H1 (cell line): ENCODE results near the gene KAT8. TPM values are rescaled to one million over a fixed set of nuclear protein-coding genes. Genes with fewer than 3 reads are reported as not detected.
A peak's percentile ranks its signal among the peaks of the same experiment; 100 is the strongest.

Experiments used
- CTCF ChIA-PET: fragments of 300-600 bp; sonication (Branson Sonifier 250); formaldehyde crosslinking; loops from one replicate; lab custom pipeline; 2021; ENCODE audit not compliant: partially characterized antibody; lab: Charles Lee
- POLR2A ChIA-PET: fragments of 300-600 bp; sonication (Branson Sonifier 250); formaldehyde crosslinking; loops from one replicate; lab custom pipeline; 2021; ENCODE audit warnings: inconsistent platforms; ENCODE audit not compliant: partially characterized antibody; lab: Charles Lee
- DNase-seq, 2 experiments: peaks; one replicate each; pipeline versions ENCODE4 v3.0.0 to v3.0.0-alpha.2; 2010 to 2022; ENCODE audit warnings: low spot score in 2 of 2, low read depth in 1 of 2, mixed read lengths in 1 of 2
- FAIRE-seq: peaks from 2 replicates; lab custom pipeline; 2011; peaks lifted over from hg19 to GRCh38; lab: Jason Lieb, UNC
- H2AFZ ChIP-seq: 2 replicates; pipeline ENCODE4 v1.8.1; 2012; ENCODE audit warnings: low read length, inconsistent platforms
- H2AK5ac ChIP-seq: 2 replicates; pipeline ENCODE4 v1.6.1; 2013; ENCODE audit warnings: low read depth, low read length
- H2BK120ac ChIP-seq: replicated peaks from 2 replicates; pipeline ENCODE3; 2013; ENCODE audit warnings: low read depth, low read length, inconsistent platforms
- H2BK12ac ChIP-seq: 2 replicates; pipeline ENCODE4 v1.6.1; 2013; ENCODE audit warnings: low read depth, low read length
- H2BK15ac ChIP-seq: 2 replicates; pipeline ENCODE4 v1.6.1; 2013; ENCODE audit warnings: low read length
- H2BK20ac ChIP-seq: 2 replicates; pipeline ENCODE4 v1.6.1; 2013; ENCODE audit warnings: low read length
- H2BK5ac ChIP-seq: 2 replicates; pipeline ENCODE4 v1.6.1; 2013; ENCODE audit warnings: low read depth, low read length
- H3K14ac ChIP-seq: 2 replicates; pipeline ENCODE4 v1.6.1; 2013; ENCODE audit warnings: inconsistent platforms; ENCODE audit not compliant: insufficient read length
- H3K18ac ChIP-seq: 2 replicates; pipeline ENCODE4 v1.6.1; 2013; ENCODE audit warnings: low read length; ENCODE audit errors: extremely low read depth
- H3K23ac ChIP-seq: 2 replicates; pipeline ENCODE4 v1.6.1; 2013; ENCODE audit warnings: inconsistent platforms; ENCODE audit not compliant: insufficient read length
- H3K23me2 ChIP-seq: 2 replicates; pipeline ENCODE4 v1.6.1; 2013; ENCODE audit warnings: low read depth, low read length
- H3K27ac ChIP-seq: 2 replicates; pipeline ENCODE4 v1.6.1; 2011; ENCODE audit warnings: low read depth, low read length, inconsistent platforms
- H3K27me3 ChIP-seq, 4 experiments: replicated peaks in 1 of 4; 1 replicate in 1 of 4; 2 replicates in 3 of 4; pipeline versions ENCODE4 v1.6.1 to v1.8.1; 2011 to 2013; ENCODE audit warnings: low read length in 3 of 4, mild to moderate bottlenecking in 3 of 4, inconsistent platforms in 2 of 4, mixed read lengths in 2 of 4, moderate library complexity in 1 of 4; ENCODE audit not compliant: control insufficient read depth in 3 of 4, insufficient read depth in 3 of 4; ENCODE audit errors: extremely low read depth in 1 of 4
- H3K36me3 ChIP-seq, 4 experiments: 2 replicates each; pipeline versions ENCODE4 v1.6.1 to v1.8.1; 2011 to 2013; ENCODE audit warnings: mild to moderate bottlenecking in 4 of 4, low read length in 3 of 4, moderate library complexity in 2 of 4, control low read depth in 1 of 4, inconsistent platforms in 1 of 4; ENCODE audit not compliant: insufficient read depth in 4 of 4, control insufficient read depth in 2 of 4
- H3K4ac ChIP-seq: replicated peaks from 2 replicates; pipeline ENCODE3; 2013; ENCODE audit warnings: low read length, low read depth, mixed read lengths, inconsistent platforms; ENCODE audit not compliant: insufficient read length
- H3K4me1 ChIP-seq, 4 experiments: replicated peaks in 1 of 4; 1 replicate in 1 of 4; 2 replicates in 3 of 4; pipeline versions ENCODE4 v1.6.1 to v1.8.1; 2011 to 2013; ENCODE audit warnings: low read length in 3 of 4, inconsistent platforms in 2 of 4, mixed read lengths in 1 of 4; ENCODE audit not compliant: insufficient read depth in 4 of 4, control insufficient read depth in 3 of 4
- H3K4me2 ChIP-seq, 2 experiments: 2 replicates each; pipeline versions ENCODE4 v1.6.1 to v1.8.1; 2011 to 2013; ENCODE audit warnings: low read depth in 2 of 2, low read length in 2 of 2, control low read depth in 1 of 2, inconsistent platforms in 1 of 2, mild to moderate bottlenecking in 1 of 2; ENCODE audit not compliant: insufficient read depth in 1 of 2
- H3K4me3 ChIP-seq, 4 experiments: fragments of 200-600, 300-600 bp in 1 of 4; sonication (generic), shearing (Covaris generic), sonication (Bioruptor Twin) in 1 of 4; 2 replicates each; pipeline versions ENCODE4 v1.5.1 to v1.8.1; 2011 to 2016; ENCODE audit warnings: low read length in 4 of 4, low read depth in 3 of 4, control low read depth in 2 of 4, inconsistent platforms in 2 of 4, mild to moderate bottlenecking in 2 of 4, mixed read lengths in 1 of 4, moderate library complexity in 1 of 4; ENCODE audit not compliant: insufficient read depth in 2 of 4; ENCODE audit errors: extremely low read depth in 1 of 4
- H3K56ac ChIP-seq: replicated peaks from 2 replicates; pipeline ENCODE3; 2013; ENCODE audit warnings: low read depth, mild to moderate bottlenecking, mixed read lengths, low read length, inconsistent platforms; ENCODE audit not compliant: insufficient read length
- H3K79me1 ChIP-seq: 2 replicates; pipeline ENCODE4 v1.6.1; 2013; ENCODE audit warnings: low read depth, low read length, control low read depth
- H3K79me2 ChIP-seq, 2 experiments: 2 replicates each; pipeline versions ENCODE4 v1.6.1 to v1.8.1; 2012 to 2013; ENCODE audit warnings: low read length in 2 of 2, mild to moderate bottlenecking in 2 of 2, inconsistent platforms in 1 of 2; ENCODE audit not compliant: insufficient read depth in 2 of 2, control insufficient read depth in 1 of 2
- H3K9ac ChIP-seq, 4 experiments: replicated peaks in 1 of 4; 1 replicate in 1 of 4; 2 replicates in 3 of 4; pipeline versions ENCODE4 v1.6.1 to v1.8.1; 2011 to 2013; ENCODE audit warnings: low read depth in 3 of 4, low read length in 3 of 4, control low read depth in 2 of 4, mild to moderate bottlenecking in 2 of 4, moderate library complexity in 2 of 4, inconsistent platforms in 1 of 4; ENCODE audit errors: extremely low read depth in 1 of 4
- H3K9me3 ChIP-seq, 2 experiments: 2 replicates each; pipeline versions ENCODE4 v1.6.1 to v1.8.1; 2012 to 2013; ENCODE audit warnings: mild to moderate bottlenecking in 2 of 2, moderate library complexity in 2 of 2, control low read depth in 1 of 2, inconsistent platforms in 1 of 2, low read depth in 1 of 2, low read length in 1 of 2, mixed read lengths in 1 of 2; ENCODE audit not compliant: insufficient read depth in 2 of 2
- H4K20me1 ChIP-seq, 2 experiments: replicated peaks in 1 of 2; 2 replicates each; pipeline versions ENCODE3 to v1.8.1; 2011 to 2013; ENCODE audit warnings: inconsistent platforms in 2 of 2, low read length in 2 of 2, mild to moderate bottlenecking in 1 of 2; ENCODE audit not compliant: insufficient read depth in 2 of 2, control insufficient read depth in 1 of 2
- H4K5ac ChIP-seq: 2 replicates; pipeline ENCODE4 v1.6.1; 2013; ENCODE audit warnings: low read length, low read depth, mixed read lengths, inconsistent platforms; ENCODE audit not compliant: insufficient read length
- H4K8ac ChIP-seq: 2 replicates; pipeline ENCODE4 v1.8.0; 2013; ENCODE audit warnings: mild to moderate bottlenecking, moderate library complexity, low read length, inconsistent platforms; ENCODE audit not compliant: insufficient read depth; ENCODE audit errors: extremely low read depth
- H4K91ac ChIP-seq: replicated peaks from 2 replicates; pipeline ENCODE3; 2013; ENCODE audit warnings: low read length, mixed read lengths, inconsistent platforms; ENCODE audit not compliant: insufficient read length
- BRCA1 ChIP-seq: IDR thresholded peaks from 2 replicates; pipeline ENCODE4 v1.6.1; 2012; ENCODE audit warnings: low read depth, low read length, improper control_type of control experiment
- GABPA ChIP-seq: IDR thresholded peaks from 2 replicates; pipeline ENCODE4 v1.6.1; 2011; ENCODE audit warnings: mild to moderate bottlenecking, low read length, moderate library complexity, borderline replicate concordance; ENCODE audit not compliant: insufficient read depth
- GTF2F1 ChIP-seq: IDR thresholded peaks from 2 replicates; pipeline ENCODE4 v1.6.1; 2012; ENCODE audit warnings: low read depth, low read length, improper control_type of control experiment, borderline replicate concordance
- HDAC2 ChIP-seq, 2 experiments: fragments of 300-600 bp in 1 of 2; sonication (generic) in 1 of 2; IDR thresholded peaks; 2 replicates each; pipeline ENCODE4 v1.6.1; 2011 to 2012; ENCODE audit warnings: low read depth in 2 of 2, low read length in 2 of 2, mild to moderate bottlenecking in 2 of 2, moderate library complexity in 2 of 2, borderline replicate concordance in 1 of 2, inconsistent platforms in 1 of 2
- JUND ChIP-seq: IDR thresholded peaks from 2 replicates; pipeline ENCODE4 v1.6.1; 2011; ENCODE audit warnings: mild to moderate bottlenecking, improper control_type of control experiment, low read length
- NANOG ChIP-seq: IDR thresholded peaks from 2 replicates; pipeline ENCODE4 v1.6.1; 2011; ENCODE audit warnings: low read length, low read depth, mild to moderate bottlenecking, inconsistent platforms; ENCODE audit not compliant: insufficient read depth, poor library complexity, severe bottlenecking
- POLR2AphosphoS5 ChIP-seq: IDR thresholded peaks from 2 replicates; pipeline ENCODE4 v1.6.1; 2011; ENCODE audit warnings: low read depth, low read length
- RAD21 ChIP-seq, 2 experiments: IDR thresholded peaks in 1 of 2; conservative IDR thresholded peaks in 1 of 2; 2 replicates each; pipeline ENCODE4 v1.6.1; 2011; ENCODE audit warnings: low read depth in 2 of 2, low read length in 2 of 2, improper control_type of control experiment in 1 of 2, inconsistent platforms in 1 of 2, mild to moderate bottlenecking in 1 of 2, moderate library complexity in 1 of 2
- RXRA ChIP-seq: IDR thresholded peaks from 2 replicates; pipeline ENCODE4 v1.6.1; 2011; ENCODE audit warnings: low read depth, mild to moderate bottlenecking, low read length, moderate library complexity; ENCODE audit not compliant: insufficient read depth
- SIRT6 ChIP-seq: IDR thresholded peaks from one replicate; pipeline ENCODE4 v1.7.1; 2012; ENCODE audit warnings: low read length, inconsistent platforms
- SP4 ChIP-seq: IDR thresholded peaks from 2 replicates; pipeline ENCODE4 v1.6.1; 2012; ENCODE audit warnings: low read length, inconsistent platforms
- SUZ12 ChIP-seq: fragments of 200-600 bp; sonication (generic); IDR thresholded peaks from 2 replicates; pipeline ENCODE4 v1.6.1; 2012; ENCODE audit warnings: mild to moderate bottlenecking, inconsistent platforms, low read length, moderate library complexity, mixed read lengths
- WGBS, 2 experiments: shearing (Covaris generic) in 1 of 2; methylation state at CpG; one replicate each; pipeline versions ENCODE4 v1.1.6 to v1.1.7; 2013 to 2015; ENCODE audit warnings: low lambda C conversion rate in 2 of 2, mixed read lengths in 2 of 2, inconsistent platforms in 1 of 2, low coverage in 1 of 2, missing lambda C conversion rate in 1 of 2; ENCODE audit not compliant: insufficient replicate concordance in 2 of 2, insufficient coverage in 1 of 2, insufficient read length in 1 of 2; ENCODE audit errors: extremely low coverage in 1 of 2, missing lambda C conversion rate in 1 of 2; 5-methylcytosine and 5-hydroxymethylcytosine counted together
- polyA plus RNA-seq, 7 experiments: library from polyadenylated mRNA; depleted of rRNA in 3 of 7; stranded (reverse) in 5 of 7; unstranded in 2 of 7; fragments of >200 nt in 5 of 7; fragments of 200-250 nt in 2 of 7; gene quantifications; 1 replicate in 5 of 7; 2 replicates in 1 of 7; 4 replicates in 1 of 7; pipeline versions ENCODE4 v1.2.1 to v1.2.3, GENCODE V29; 2011 to 2013; ENCODE audit warnings: missing spikeins in 2 of 7, mixed read lengths in 2 of 7
- total RNA-seq: library from RNA; stranded (reverse); fragmentation: NEBNext Ultra II Directional; extraction: Animal tissue kit (Norgen Biotek cat#: 25700); gene quantifications from 2 replicates; pipeline ENCODE4 v1.2.1, GENCODE V29; 2021
- TF ChIP-seq, protein P1 (sequence below): IDR thresholded peaks from 2 replicates; pipeline ENCODE4 v1.6.1; 2012; ENCODE audit warnings: inconsistent platforms

KAT8 gene
- total and polyA plus RNA-seq, 2 of the 8 experiments (the other 6 are each of a cell fraction or from before 2014, with no cell fraction given) = 52.6 to 61.6 TPM

DNA sequence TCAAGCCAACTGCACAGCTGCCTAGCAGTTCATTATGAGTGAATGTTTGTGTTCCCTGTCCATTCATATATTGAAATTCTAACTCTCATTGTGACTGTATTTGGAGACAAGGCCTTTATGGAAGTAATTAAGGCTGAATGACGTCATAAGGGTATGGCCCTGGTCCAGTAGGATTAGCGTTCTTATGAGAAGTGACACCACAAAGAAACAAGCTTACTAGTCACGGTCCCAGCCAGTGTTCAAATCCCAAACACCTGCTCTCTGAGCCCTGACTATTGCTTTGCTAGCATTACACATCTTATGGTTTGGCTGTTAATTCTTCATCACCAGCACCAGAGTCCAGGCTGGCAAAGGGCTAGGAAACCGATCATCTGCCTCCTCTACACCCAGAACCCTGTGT lies 45.6 kb upstream of the KAT8 start:
- Histone ChIP-seq H3K23me2 (peaks cover 7% of the 10 kb centered on the region; the same call in 1 of the 2 replicates), H3K4me3 (peak overlapping the region; percentile 89 to 98 (median 90); a peak in 7 of 8 replicates), H3K23ac (no peak overlapping the region), H4K8ac (no peak overlapping the region), H3K36me3 (peaks cover 0 to 7% (median 3%) of the 10 kb centered on the region in 4 experiments; a peak in 3 of 8 replicates), H3K79me2 (peaks cover 13 to 66% of the 10 kb centered on the region in 2 experiments), H2BK15ac (no peak overlapping the region), H3K9me3 (no peaks in the 10 kb centered on the region), H3K4me1 (peaks cover 0 to 1% (median 0%) of the 10 kb centered on the region in 4 experiments; a peak in 2 of 7 replicates), H3K9ac (peak overlapping the region in 2 of 4 experiments; percentile 5 to 78; a peak in 2 of 7 replicates), H3K14ac (no peak overlapping the region), H2AFZ (no peak overlapping the region), H3K18ac (no peak overlapping the region), H3K79me1 (peaks cover 11% of the 10 kb centered on the region; the same call in 1 of the 2 replicates), H3K56ac (no peak overlapping the region), H4K5ac (no peak overlapping the region), H2BK12ac (no peak overlapping the region), H3K4ac (no peak overlapping the region), H4K20me1 (peaks cover under 1 to 5% of the 10 kb centered on the region in 2 experiments), H4K91ac (no peak overlapping the region), H2BK120ac (no peak overlapping the region), H3K4me2 (peak overlapping the region; percentile 77 to 96), H2BK20ac (no peak overlapping the region), H3K27ac (no peak overlapping the region), H3K27me3 (no peaks in the 10 kb centered on the region), H2AK5ac (peak overlapping the region; percentile 4; the same call in 1 of the 2 replicates), H2BK5ac (no peak overlapping the region)
- no peak for FAIRE-seq
- POLR2A ChIA-PET = interaction anchor here (1.3 to 4.9 kb wide), 3 partner anchors 13 to 87 kb away, joined by 3 to 34 read pairs (median 3); partner anchors contain the start of gene HSD3B7
- CTCF ChIA-PET = interaction anchor here (1.5 kb wide), 1 partner anchor 11 kb away, joined by 3 read pairs; no protein-coding TSS in a partner anchor
- WGBS, 2 experiments = 83% methylated on average over 4 of the region's 4 CpGs; no CpG with 5 or more reads in 1 of the 2 experiments
- DNase-seq = no peak
- TF ChIP-seq GABPA (no peak), SP4 (no peak), RAD21 (IDR thresholded peaks at IDR 0.05 in 1 of 2, conservative IDR thresholded peaks at IDR 0.05 in 1 of 2; ENCODE audit: low read depth in 2 of 2, low read length in 2 of 2) (no peak), HDAC2 (IDR thresholded peaks at IDR 0.05; ENCODE audit: borderline replicate concordance in 1 of 2, low read depth in 2 of 2, low read length in 2 of 2) (no peak), SUZ12 (no peak), POLR2AphosphoS5 (no peak), JUND (no peak), NANOG (no peak), GTF2F1 (no peak), SIRT6 (no peak), BRCA1 (no peak), RXRA (no peak)
- TF ChIP-seq, protein P1, sequence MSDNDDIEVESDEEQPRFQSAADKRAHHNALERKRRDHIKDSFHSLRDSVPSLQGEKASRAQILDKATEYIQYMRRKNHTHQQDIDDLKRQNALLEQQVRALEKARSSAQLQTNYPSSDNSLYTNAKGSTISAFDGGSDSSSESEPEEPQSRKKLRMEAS = no peak
